Activated CD8-positive, alpha-beta T cell treated with anti-CD3 and anti-CD28 coated beads for 36 hours (primary cell): ENCODE measurements around the gene VAV2. TPM values are rescaled to one million over a fixed set of nuclear protein-coding genes. Genes with fewer than 3 reads are reported as not detected.

Source experiments
- ATAC-seq: fragments of 200-7000 bp; cut with Tn5 transposase; one replicate; pipeline ENCODE4 v1.10.0; 2021; ENCODE audit warnings: mild to moderate bottlenecking, moderate library complexity
- CTCF ChIA-PET: fragments of 350-600 bp; sonication (Branson Sonifier 250); formaldehyde crosslinking; loops from one replicate; lab custom pipeline; 2021; ENCODE audit warnings: antibody characterized with exemption; lab: Charles Lee
- POLR2A ChIA-PET: fragments of 350-600 bp; sonication (Branson Sonifier 250); formaldehyde crosslinking; loops from one replicate; lab custom pipeline; 2021; ENCODE audit warnings: antibody characterized with exemption; lab: Charles Lee
- DNase-seq: peaks from one replicate; pipeline ENCODE4 v3.0.0-alpha.2; 2020
- H3K27ac Mint-ChIP-seq: one replicate; pipeline ENCODE4 v1.8.0; 2021; ENCODE audit warnings: mild to moderate bottlenecking, mixed read lengths
- H3K27me3 Mint-ChIP-seq: one replicate; pipeline ENCODE4 v1.8.0; 2021; ENCODE audit warnings: mixed read lengths
- H3K36me3 Mint-ChIP-seq: one replicate; pipeline ENCODE4 v1.8.0; 2021; ENCODE audit warnings: low read depth, mixed read lengths
- H3K4me1 Mint-ChIP-seq: one replicate; pipeline ENCODE4 v1.8.0; 2021; ENCODE audit warnings: low read depth, mixed read lengths
- H3K4me3 Mint-ChIP-seq: one replicate; pipeline ENCODE4 v1.8.0; 2021; ENCODE audit warnings: mild to moderate bottlenecking, moderate library complexity, mixed read lengths
- H3K9me3 Mint-ChIP-seq: one replicate; pipeline ENCODE4 v1.8.0; 2021; ENCODE audit warnings: mixed read lengths
- intact Hi-C: fragments of 100-400 bp; cut with micrococcal nuclease; formaldehyde crosslinking; loops from one replicate; pipeline ENCODE4 v1.10.0; 2022
- total RNA-seq, 2 experiments: library from RNA; stranded (reverse); gene quantifications; one replicate each; pipeline ENCODE4 v1.2.3, GENCODE V29; 2021
- TF ChIP-seq, protein P1 (sequence below): fragments of 200-600 bp; IDR thresholded peaks from one replicate; pipeline ENCODE4 v1.8.0; 2022; ENCODE audit warnings: antibody characterized with exemption, mild to moderate bottlenecking

Gene VAV2
- total RNA-seq, 2 experiments from 2014 or later = 5.1 to 5.4 TPM

DNA sequence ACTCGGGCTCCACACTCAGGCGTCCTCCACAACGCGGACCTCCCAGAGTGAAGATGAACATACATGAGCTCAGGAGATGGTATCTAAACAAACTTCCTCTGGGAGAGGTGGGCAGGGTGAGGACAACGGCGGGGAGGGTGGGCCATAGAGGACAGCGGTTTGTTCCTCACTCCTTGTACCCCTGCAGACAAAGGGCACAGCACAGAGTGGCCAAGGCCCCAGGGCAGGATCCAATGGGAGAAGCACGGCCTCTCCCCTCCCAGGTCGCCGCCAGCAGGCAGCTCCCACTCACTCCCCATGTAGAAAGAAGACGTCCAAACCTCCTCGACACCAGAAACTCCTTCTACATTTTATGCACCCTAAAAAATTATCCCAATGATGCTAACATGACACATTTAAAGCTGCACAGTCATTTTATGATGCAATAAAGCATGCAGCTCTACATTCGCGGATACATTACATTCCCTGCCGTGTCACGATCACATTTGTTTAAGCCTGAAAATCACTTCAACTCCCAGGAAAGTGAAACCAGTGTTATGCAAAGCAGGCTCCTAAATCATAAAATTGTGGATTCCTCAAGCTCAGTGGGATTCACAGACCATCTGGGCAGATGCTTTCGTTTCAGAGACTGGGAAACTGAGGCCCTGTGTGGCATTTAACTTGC, 166.4 kb downstream of the VAV2 start:
- Mint-ChIP-seq H3K27ac (no peak overlapping the region), H3K36me3 (no peaks in the 10 kb centered on the region), H3K27me3 (no peaks in the 10 kb centered on the region), H3K4me1 (no peaks in the 10 kb centered on the region), H3K9me3 (no peaks in the 10 kb centered on the region), H3K4me3 (no peak overlapping the region)
- intact Hi-C loops = no loop called here
- no peak for ATAC-seq
- TF ChIP-seq, protein P1, sequence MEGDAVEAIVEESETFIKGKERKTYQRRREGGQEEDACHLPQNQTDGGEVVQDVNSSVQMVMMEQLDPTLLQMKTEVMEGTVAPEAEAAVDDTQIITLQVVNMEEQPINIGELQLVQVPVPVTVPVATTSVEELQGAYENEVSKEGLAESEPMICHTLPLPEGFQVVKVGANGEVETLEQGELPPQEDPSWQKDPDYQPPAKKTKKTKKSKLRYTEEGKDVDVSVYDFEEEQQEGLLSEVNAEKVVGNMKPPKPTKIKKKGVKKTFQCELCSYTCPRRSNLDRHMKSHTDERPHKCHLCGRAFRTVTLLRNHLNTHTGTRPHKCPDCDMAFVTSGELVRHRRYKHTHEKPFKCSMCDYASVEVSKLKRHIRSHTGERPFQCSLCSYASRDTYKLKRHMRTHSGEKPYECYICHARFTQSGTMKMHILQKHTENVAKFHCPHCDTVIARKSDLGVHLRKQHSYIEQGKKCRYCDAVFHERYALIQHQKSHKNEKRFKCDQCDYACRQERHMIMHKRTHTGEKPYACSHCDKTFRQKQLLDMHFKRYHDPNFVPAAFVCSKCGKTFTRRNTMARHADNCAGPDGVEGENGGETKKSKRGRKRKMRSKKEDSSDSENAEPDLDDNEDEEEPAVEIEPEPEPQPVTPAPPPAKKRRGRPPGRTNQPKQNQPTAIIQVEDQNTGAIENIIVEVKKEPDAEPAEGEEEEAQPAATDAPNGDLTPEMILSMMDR = no peak
- no peak for DNase-seq
- ChIA-PET CTCF (no interaction called here), POLR2A (interaction anchor here (1.1 kb wide), 1 partner anchor 25 kb away, joined by 3 read pairs; no protein-coding TSS in a partner anchor)

DNA sequence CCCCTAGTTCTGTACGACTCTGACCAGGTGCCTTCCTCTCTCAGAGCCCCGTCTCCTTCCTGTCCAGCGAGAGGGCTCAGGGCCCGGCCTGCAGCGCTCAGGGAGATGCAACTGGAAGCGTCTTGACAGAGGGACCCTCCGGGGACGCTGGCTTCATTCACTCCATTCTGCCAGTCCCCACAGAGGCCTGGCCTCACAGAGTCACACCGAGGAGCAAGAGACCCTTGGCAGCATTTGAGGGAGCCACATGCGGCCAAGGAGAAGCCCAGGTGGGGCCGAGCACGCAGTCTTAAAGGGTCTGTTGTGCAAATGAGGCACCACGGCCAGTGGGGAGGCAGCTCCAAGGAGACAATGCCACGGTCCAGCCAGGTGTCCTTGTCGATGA, 167.3 kb downstream of the VAV2 start:
- Mint-ChIP-seq H3K27me3 (no peaks in the 10 kb centered on the region), H3K4me1 (no peaks in the 10 kb centered on the region), H3K4me3 (no peak overlapping the region), H3K27ac (no peak overlapping the region), H3K9me3 (no peaks in the 10 kb centered on the region), H3K36me3 (no peaks in the 10 kb centered on the region)
- POLR2A ChIA-PET = no interaction called here
- no peak for ATAC-seq
- TF ChIP-seq, protein P1 = no peak
- DNase-seq = no peak
- CTCF ChIA-PET = no interaction called here
- intact Hi-C loops = no loop called here

DNA sequence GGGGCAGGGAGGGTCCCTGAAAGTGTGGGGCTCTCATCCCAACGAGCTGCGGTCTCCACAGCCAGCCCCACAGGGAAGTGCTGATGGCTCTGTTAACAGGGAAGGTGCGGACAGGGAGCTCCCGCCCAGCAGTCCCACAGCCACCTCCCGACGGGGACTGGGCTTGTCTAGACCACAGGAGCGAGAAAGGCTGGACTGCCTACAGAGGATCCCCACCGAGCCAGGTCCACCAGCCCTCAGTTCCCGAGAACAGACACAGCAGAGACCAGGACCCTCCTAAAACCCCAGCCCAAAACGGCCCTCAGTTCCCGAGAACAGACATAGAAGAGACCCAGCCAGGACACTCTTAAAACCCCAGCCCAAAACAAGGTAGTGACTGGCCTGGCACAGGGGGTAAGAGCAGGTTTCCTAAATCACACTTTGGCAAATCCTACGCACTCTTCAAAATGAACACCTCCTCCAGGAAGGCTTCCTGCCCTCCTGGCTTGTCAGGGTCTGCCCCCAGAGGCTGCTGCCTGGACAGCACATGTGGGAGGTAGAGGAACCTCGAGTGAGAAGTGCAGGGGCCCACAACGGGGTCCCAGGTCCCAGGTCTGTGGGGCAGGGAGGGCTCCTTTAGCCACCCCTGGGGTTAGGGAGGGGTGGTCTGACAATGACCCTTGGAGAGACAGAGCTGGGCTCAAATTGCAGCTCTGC, 167.9 kb downstream of the VAV2 start:
- no peaks in the 10 kb centered on the region for H3K36me3 Mint-ChIP-seq

DNA sequence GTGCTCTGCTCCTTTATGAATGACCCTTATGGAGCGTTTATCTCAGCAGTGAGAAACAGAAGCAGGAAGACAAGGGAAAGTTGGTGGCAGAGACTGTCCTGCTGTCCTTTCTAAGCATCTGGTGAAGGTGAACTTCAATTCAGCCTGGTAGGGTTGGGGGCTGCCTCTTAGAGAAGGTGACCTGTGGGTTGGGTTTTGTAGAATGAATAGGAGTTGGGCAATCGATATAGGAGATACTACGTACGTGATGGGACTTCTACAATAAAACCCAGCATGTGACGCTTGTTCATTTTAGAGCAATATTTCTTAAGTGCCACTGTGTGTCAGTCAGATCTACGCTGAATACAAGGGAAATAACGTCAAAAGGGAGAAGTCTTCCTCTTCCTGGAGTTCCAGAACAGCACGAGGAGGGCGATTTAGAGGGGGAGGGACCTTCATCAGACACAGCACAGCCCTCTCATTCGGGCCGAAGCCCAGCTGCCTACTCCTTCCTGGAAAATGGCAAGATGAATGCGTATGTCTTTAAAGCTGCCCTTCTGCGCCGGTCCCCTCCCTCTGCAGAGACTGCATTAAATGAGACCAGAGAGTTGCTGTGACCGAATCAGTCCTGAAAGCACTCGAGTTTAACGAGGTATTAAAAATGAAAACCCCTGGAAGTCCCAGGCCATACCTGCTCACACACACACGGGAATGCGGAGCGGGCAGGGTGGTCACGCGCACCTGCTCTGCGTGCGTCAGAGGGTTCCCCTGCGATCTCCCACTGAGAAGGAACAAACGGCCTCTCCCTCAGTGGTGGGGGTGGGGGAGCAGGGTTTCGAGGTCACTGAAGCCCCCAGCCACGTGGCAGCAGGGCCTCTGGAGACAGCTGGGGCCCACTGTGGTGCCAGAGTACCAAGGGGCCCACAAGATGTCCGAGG, 168.7 kb downstream of the VAV2 start:
- intact Hi-C loops = no loop called here
- Mint-ChIP-seq H3K4me3 (no peak overlapping the region), H3K9me3 (no peaks in the 10 kb centered on the region), H3K27ac (no peak overlapping the region), H3K4me1 (no peaks in the 10 kb centered on the region), H3K36me3 (no peaks in the 10 kb centered on the region), H3K27me3 (no peaks in the 10 kb centered on the region)
- TF ChIP-seq, protein P1 = no peak
- POLR2A ChIA-PET = no interaction called here
- no peak for ATAC-seq
- DNase-seq = no peak
- CTCF ChIA-PET = no interaction called here

More for the DNA sequence above, 167.9 kb downstream of the VAV2 start:
- DNase-seq (no peak), ATAC-seq (no peak)
- ChIA-PET CTCF (no interaction called here), POLR2A (no interaction called here)
- no peaks in the 10 kb centered on the region for H3K4me1 Mint-ChIP-seq
- TF ChIP-seq, protein P1 = no peak
- intact Hi-C loops = no loop called here
- no peak overlapping the region for H3K27ac Mint-ChIP-seq
- H3K27me3 Mint-ChIP-seq = no peaks in the 10 kb centered on the region
- no peaks in the 10 kb centered on the region for H3K9me3 Mint-ChIP-seq
- H3K4me3 Mint-ChIP-seq = no peak overlapping the region
